Lower leg skin (tissue), 4 donors: ENCODE results near the gene FBLN2. TPM values are rescaled to one million over a fixed set of nuclear protein-coding genes. Genes with fewer than 3 reads are reported as not detected.

ENCODE experiments used
- DNase-seq, 2 donors: peaks; one replicate each; pipeline ENCODE4 v3.0.0-alpha.2; 2019; ENCODE audit warnings: low spot score in 2 of 2
- H3K4me3 ChIP-seq: fragments of 200-600 bp; sonication (generic); 2 replicates; pipeline ENCODE4 v1.5.1; 2017; ENCODE audit warnings: mild to moderate bottlenecking, low read depth; ENCODE audit not compliant: poor library complexity, severe bottlenecking
- CTCF ChIP-seq, 3 donors: fragments of 450-650 bp; IDR thresholded peaks; one replicate each; pipeline ENCODE4 v1.5.1; 2016; ENCODE audit warnings: antibody characterized with exemption in 3 of 3, mild to moderate bottlenecking in 3 of 3, moderate library complexity in 2 of 3
- POLR2A ChIP-seq, 2 donors: fragments of 450-650 bp; IDR thresholded peaks; one replicate each; pipeline ENCODE4 v1.6.1; 2016 to 2017; ENCODE audit warnings: antibody characterized with exemption in 2 of 2, mild to moderate bottlenecking in 1 of 2, moderate library complexity in 1 of 2
- WGBS, 2 donors: methylation state at CpG; one replicate each; pipeline ENCODE4 v1.1.5; 2018; 5-methylcytosine and 5-hydroxymethylcytosine counted together
- intact Hi-C: fragments of 100-400 bp; cut with DNase I; formaldehyde crosslinking; loops from one replicate; pipeline ENCODE4 v1.15.0; 2023; ENCODE audit warnings: low total_unique reads
- total RNA-seq, 4 donors: library from RNA; depleted of rRNA; stranded (reverse); fragments of >200 nt; gene quantifications; one replicate each; pipeline ENCODE4 v1.1.0, GENCODE V29; 2016

FBLN2 gene
- total RNA-seq, 4 donors from 2014 or later, result 40.1 to 153 (median 64.0) TPM

GRCh38 chr3:13626915-13627460, 78.1 kb downstream of the FBLN2 start:
- TF ChIP-seq POLR2A (IDR thresholded peaks at IDR 0.05), result no peak
- TF ChIP-seq CTCF (IDR thresholded peaks at IDR 0.05), result no peak
- H3K4me3 ChIP-seq, result no peak overlapping the region
- DNase-seq, result no peak
- intact Hi-C loops, result no loop called here
- WGBS, 2 donors, result 59 to 62% methylated on average over 9 of the region's 9 CpGs

GRCh38 chr3:13627681-13628080, 78.8 kb downstream of the FBLN2 start:
- WGBS, 2 donors, result 67 to 75% methylated on average over 2 of the region's 9 CpGs
- TF ChIP-seq CTCF (IDR thresholded peaks at IDR 0.05) (no peak), POLR2A (IDR thresholded peaks at IDR 0.05) (no peak)
- intact Hi-C loops, result no loop called here
- H3K4me3 ChIP-seq, result no peak overlapping the region
- no peak for DNase-seq

- no peak for DNase-seq
- no peak overlapping the region for H3K4me3 ChIP-seq
- intact Hi-C loops, result no loop called here
- WGBS, 2 donors, result 83 to 97% methylated on average over 10 of the region's 10 CpGs
- TF ChIP-seq CTCF (IDR thresholded peaks at IDR 0.05), result no peak
- TF ChIP-seq POLR2A (IDR thresholded peaks at IDR 0.05), result no peak
These were observed 79.5 kb downstream of the FBLN2 start for GRCh38 chr3:13628432-13628831.

- DNase-seq, result no peak
- 94% methylated on average over 24 to 25 of the region's 27 CpGs for WGBS, 2 donors
- TF ChIP-seq POLR2A (IDR thresholded peaks at IDR 0.05) (no peak), CTCF (IDR thresholded peaks at IDR 0.05) (no peak)
- intact Hi-C loops, result no loop called here
- no peak overlapping the region for H3K4me3 ChIP-seq
These were observed 80.1 kb downstream of the FBLN2 start for GRCh38 chr3:13628841-13629551.

- intact Hi-C loops, result loop anchor here (5.0 kb wide), 1 partner anchor 122 kb away; no protein-coding TSS in a partner anchor
- TF ChIP-seq POLR2A (IDR thresholded peaks at IDR 0.05), result no peak
- no peak for TF ChIP-seq CTCF (IDR thresholded peaks at IDR 0.05)
- H3K4me3 ChIP-seq, result no peak overlapping the region
- WGBS, 2 donors, result 89 to 90% methylated on average over 16 of the region's 16 CpGs
- no peak for DNase-seq
These were observed 80.7 kb downstream of the FBLN2 start for GRCh38 chr3:13629644-13630043.
